Measurements from ENCODE around the gene SPEG. TPM values are rescaled to one million over a fixed set of nuclear protein-coding genes. Genes with fewer than 3 reads are reported as not detected.

The SPEG gene
- total RNA-seq, 1 donor from 2014 or later: 71.2 TPM

DNA sequence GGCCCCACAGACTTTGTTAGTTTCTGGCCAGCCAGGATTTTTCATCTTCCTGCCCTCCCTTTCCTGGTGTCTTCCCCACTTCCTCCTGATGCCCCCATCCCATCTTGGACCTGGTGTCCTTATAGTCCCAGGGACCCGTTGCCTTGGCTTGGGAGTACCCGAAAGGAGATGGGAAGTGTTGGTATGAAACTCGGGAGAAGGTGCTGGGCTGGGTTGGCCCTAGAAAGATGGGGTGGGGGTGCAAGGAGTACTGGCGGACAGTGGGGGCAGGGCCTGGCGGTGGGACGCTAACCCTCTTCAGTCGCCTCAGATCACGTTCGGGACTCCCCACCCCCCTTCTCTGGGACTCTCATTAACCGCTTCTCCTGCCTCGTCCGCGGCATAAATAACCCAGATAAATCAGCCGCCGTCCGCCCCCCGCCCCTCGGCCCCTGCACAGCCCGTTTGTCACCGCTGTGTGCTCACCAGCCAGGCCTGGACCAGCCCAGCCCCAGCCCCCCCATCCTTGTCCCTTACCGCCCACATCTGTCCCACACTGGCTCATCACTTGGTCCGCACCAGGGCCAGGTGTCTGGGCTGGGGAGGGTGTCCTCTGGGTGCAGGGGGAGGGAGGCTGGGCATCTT lies 76.0 kb downstream of the SPEG start:
- TF ChIP-seq EZH2 (IDR thresholded peaks at IDR 0.05; ENCODE audit: insufficient read depth, low read length): no peak
- TF ChIP-seq, protein P1, sequence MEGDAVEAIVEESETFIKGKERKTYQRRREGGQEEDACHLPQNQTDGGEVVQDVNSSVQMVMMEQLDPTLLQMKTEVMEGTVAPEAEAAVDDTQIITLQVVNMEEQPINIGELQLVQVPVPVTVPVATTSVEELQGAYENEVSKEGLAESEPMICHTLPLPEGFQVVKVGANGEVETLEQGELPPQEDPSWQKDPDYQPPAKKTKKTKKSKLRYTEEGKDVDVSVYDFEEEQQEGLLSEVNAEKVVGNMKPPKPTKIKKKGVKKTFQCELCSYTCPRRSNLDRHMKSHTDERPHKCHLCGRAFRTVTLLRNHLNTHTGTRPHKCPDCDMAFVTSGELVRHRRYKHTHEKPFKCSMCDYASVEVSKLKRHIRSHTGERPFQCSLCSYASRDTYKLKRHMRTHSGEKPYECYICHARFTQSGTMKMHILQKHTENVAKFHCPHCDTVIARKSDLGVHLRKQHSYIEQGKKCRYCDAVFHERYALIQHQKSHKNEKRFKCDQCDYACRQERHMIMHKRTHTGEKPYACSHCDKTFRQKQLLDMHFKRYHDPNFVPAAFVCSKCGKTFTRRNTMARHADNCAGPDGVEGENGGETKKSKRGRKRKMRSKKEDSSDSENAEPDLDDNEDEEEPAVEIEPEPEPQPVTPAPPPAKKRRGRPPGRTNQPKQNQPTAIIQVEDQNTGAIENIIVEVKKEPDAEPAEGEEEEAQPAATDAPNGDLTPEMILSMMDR (IDR thresholded peaks at IDR 0.05; ENCODE audit: insufficient read depth, low read depth, low read length): no peak
- no peak overlapping the region for H3K9ac ChIP-seq (ENCODE audit: low read length)
- FAIRE-seq: no peak
- Mint-ChIP-seq H3K9me3 (ENCODE audit: unreplicated experiment) (no peaks in the 10 kb centered on the region), H3K4me3 (ENCODE audit: unreplicated experiment) (peak overlapping the region; percentile 73), H3K27ac (ENCODE audit: unreplicated experiment) (no peak overlapping the region), H3K36me3 (ENCODE audit: low read depth, unreplicated experiment) (peaks cover 3% of the 10 kb centered on the region), H3K4me1 (ENCODE audit: low read depth, unreplicated experiment) (peaks cover 17% of the 10 kb centered on the region), H3K27me3 (ENCODE audit: low read depth, unreplicated experiment) (peaks cover 23% of the 10 kb centered on the region)
- DNase-seq (ENCODE audit: low read depth): no peak
- H3K27ac ChIP-seq (ENCODE audit: low read depth, low read length): no peak overlapping the region
- no peaks in the 10 kb centered on the region for H3K9me3 ChIP-seq (ENCODE audit: insufficient read depth, low read depth, low read length)
- H3K4me3 ChIP-seq (ENCODE audit: insufficient read depth, low read depth, low read length): no peak overlapping the region
- H3K27me3 ChIP-seq (ENCODE audit: insufficient read depth, low read length): peaks cover 31% of the 10 kb centered on the region
- peaks cover 8% of the 10 kb centered on the region for H4K20me1 ChIP-seq (ENCODE audit: insufficient read depth, low read length)
- H3K4me2 ChIP-seq (ENCODE audit: low read length): peak overlapping the region; percentile 87
- no peaks in the 10 kb centered on the region for H3K36me3 ChIP-seq (ENCODE audit: insufficient read depth, low read length)
- H3K79me2 ChIP-seq (ENCODE audit: insufficient read depth, low read length): no peaks in the 10 kb centered on the region
- H3K4me1 ChIP-seq (ENCODE audit: insufficient read depth, low read length): peaks cover 24% of the 10 kb centered on the region
- H2AFZ ChIP-seq (ENCODE audit: low read depth, low read length): no peak overlapping the region

DNA sequence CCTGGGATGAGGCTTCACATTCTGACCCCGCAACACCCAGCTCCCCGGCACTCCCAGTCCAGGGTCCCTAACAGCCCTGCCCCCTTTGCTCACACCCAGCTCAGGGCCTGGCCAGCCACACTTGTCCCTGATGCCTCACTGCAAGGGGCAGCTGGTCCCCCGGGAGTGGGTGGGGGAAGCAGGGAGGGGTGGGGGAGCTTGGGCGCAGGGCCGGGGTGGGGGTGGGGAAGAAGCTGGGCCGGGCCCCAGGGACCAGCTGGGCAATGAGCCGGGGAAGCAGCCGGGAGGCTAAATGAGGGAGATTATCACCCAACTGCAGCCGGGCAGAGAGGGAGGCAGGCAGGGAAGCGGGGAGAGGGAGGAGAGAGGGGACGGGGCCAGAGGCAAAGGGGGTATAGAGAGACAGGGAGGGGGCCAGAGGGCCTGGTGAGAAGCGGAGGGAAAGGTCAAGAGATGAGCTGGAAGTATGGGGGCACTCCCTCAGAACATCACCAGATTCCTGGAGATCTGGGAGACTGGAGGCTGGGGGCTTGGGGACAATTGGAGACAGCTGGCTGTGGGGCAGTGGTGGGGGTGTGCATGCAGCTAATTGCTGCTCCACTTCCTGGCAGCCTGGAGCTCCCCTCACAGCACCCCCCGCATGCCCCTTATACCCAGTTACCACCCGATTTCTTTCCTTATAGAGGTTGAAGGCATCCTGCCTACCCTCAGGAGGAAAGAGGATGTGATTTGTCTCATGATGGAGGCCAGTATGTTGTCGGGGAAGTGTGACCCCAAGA lies 77.1 kb downstream of the SPEG start:
- Mint-ChIP-seq H3K4me3 (ENCODE audit: unreplicated experiment) (no peak overlapping the region), H3K4me1 (ENCODE audit: low read depth, unreplicated experiment) (peaks cover 19% of the 10 kb centered on the region), H3K27ac (ENCODE audit: unreplicated experiment) (no peak overlapping the region), H3K27me3 (ENCODE audit: low read depth, unreplicated experiment) (peaks cover 33% of the 10 kb centered on the region), H3K36me3 (ENCODE audit: low read depth, unreplicated experiment) (peaks cover 3% of the 10 kb centered on the region), H3K9me3 (ENCODE audit: unreplicated experiment) (no peaks in the 10 kb centered on the region)
- TF ChIP-seq, protein P1 (IDR thresholded peaks at IDR 0.05; ENCODE audit: insufficient read depth, low read depth, low read length): no peak
- TF ChIP-seq EZH2 (IDR thresholded peaks at IDR 0.05; ENCODE audit: insufficient read depth, low read length): peak; percentile 41
- FAIRE-seq (no peak), DNase-seq (ENCODE audit: low read depth) (no peak)
- Histone ChIP-seq H3K9me3 (ENCODE audit: insufficient read depth, low read depth, low read length) (no peaks in the 10 kb centered on the region), H3K4me2 (ENCODE audit: low read length) (no peak overlapping the region), H3K79me2 (ENCODE audit: insufficient read depth, low read length) (no peaks in the 10 kb centered on the region), H3K27me3 (ENCODE audit: insufficient read depth, low read length) (peaks cover 31% of the 10 kb centered on the region), H3K36me3 (ENCODE audit: insufficient read depth, low read length) (no peaks in the 10 kb centered on the region), H2AFZ (ENCODE audit: low read depth, low read length) (no peak overlapping the region), H3K27ac (ENCODE audit: low read depth, low read length) (no peak overlapping the region), H3K4me3 (ENCODE audit: insufficient read depth, low read depth, low read length) (no peak overlapping the region), H3K9ac (ENCODE audit: low read length) (no peak overlapping the region), H3K4me1 (ENCODE audit: insufficient read depth, low read length) (peaks cover 21% of the 10 kb centered on the region), H4K20me1 (ENCODE audit: insufficient read depth, low read length) (peaks cover 8% of the 10 kb centered on the region)
